Progenitor cell of endocrine pancreas (in vitro differentiated cells): ENCODE measurements around the gene MBNL1. TPM values are rescaled to one million over a fixed set of nuclear protein-coding genes. Genes with fewer than 3 reads are reported as not detected.

ENCODE experiments used
- DNase-seq: peaks from one replicate; pipeline ENCODE4 v3.0.0; 2021; ENCODE audit warnings: low spot score; ENCODE audit not compliant: unreplicated experiment
- H3K27ac Mint-ChIP-seq: 2 replicates; pipeline ENCODE4 v1.8.0; 2021; ENCODE audit warnings: mild to moderate bottlenecking, moderate library complexity, mixed read lengths
- H3K27me3 Mint-ChIP-seq: 2 replicates; pipeline ENCODE4 v1.8.0; 2021; ENCODE audit warnings: mixed read lengths
- H3K36me3 Mint-ChIP-seq: 2 replicates; pipeline ENCODE4 v1.8.0; 2022; ENCODE audit warnings: mixed read lengths; ENCODE audit not compliant: insufficient read depth
- H3K4me1 Mint-ChIP-seq: 2 replicates; pipeline ENCODE4 v1.8.0; 2021; ENCODE audit warnings: low read depth, mixed read lengths
- H3K4me3 Mint-ChIP-seq: 2 replicates; pipeline ENCODE4 v1.8.0; 2021; ENCODE audit warnings: low read depth, mild to moderate bottlenecking, moderate library complexity, mixed read lengths
- H3K9me3 Mint-ChIP-seq: 2 replicates; pipeline ENCODE4 v1.8.0; 2021; ENCODE audit warnings: low read depth, mixed read lengths
- CTCF ChIP-seq: fragments of 200-600 bp; sonication (generic); IDR thresholded peaks from one replicate; pipeline ENCODE4 v1.5.0; 2021; ENCODE audit warnings: antibody characterized with exemption, mild to moderate bottlenecking; ENCODE audit not compliant: unreplicated experiment
- total RNA-seq: library from RNA; stranded (reverse); gene quantifications from 2 replicates; pipeline ENCODE4 v1.2.1, GENCODE V29; 2021

MBNL1 gene
- total RNA-seq, 1 donor from 2014 or later, result 29.4 TPM

GRCh38 chr3:152243721-152244516, 24.8 kb upstream of the MBNL1 start:
- no peaks in the 10 kb centered on the region for H3K4me1 Mint-ChIP-seq
- DNase-seq, result no peak
- TF ChIP-seq CTCF, result no peak
- no peaks in the 10 kb centered on the region for H3K36me3 Mint-ChIP-seq
- no peaks in the 10 kb centered on the region for H3K9me3 Mint-ChIP-seq
- no peak overlapping the region for H3K27ac Mint-ChIP-seq
- H3K4me3 Mint-ChIP-seq, result no peak overlapping the region
- peaks cover 19% of the 10 kb centered on the region for H3K27me3 Mint-ChIP-seq

- Mint-ChIP-seq H3K4me1 (no peaks in the 10 kb centered on the region), H3K27me3 (peaks cover 19% of the 10 kb centered on the region), H3K9me3 (no peaks in the 10 kb centered on the region), H3K4me3 (no peak overlapping the region), H3K27ac (no peak overlapping the region), H3K36me3 (no peaks in the 10 kb centered on the region)
- DNase-seq, result no peak
- no peak for TF ChIP-seq CTCF
These were observed 24.2 kb upstream of the MBNL1 start for GRCh38 chr3:152244517-152244888.

- TF ChIP-seq CTCF, result no peak
- Mint-ChIP-seq H3K4me3 (no peak overlapping the region), H3K36me3 (no peaks in the 10 kb centered on the region), H3K27me3 (peaks cover 16% of the 10 kb centered on the region), H3K4me1 (no peaks in the 10 kb centered on the region), H3K9me3 (no peaks in the 10 kb centered on the region), H3K27ac (no peak overlapping the region)
- DNase-seq, result no peak
These were observed 23.1 kb upstream of the MBNL1 start for GRCh38 chr3:152245498-152246170.

GRCh38 chr3:152251916-152252315, 16.8 kb upstream of the MBNL1 start:
- H3K36me3 Mint-ChIP-seq, result no peaks in the 10 kb centered on the region
- H3K27ac Mint-ChIP-seq, result no peak overlapping the region
- no peak for DNase-seq
- H3K4me1 Mint-ChIP-seq, result no peaks in the 10 kb centered on the region
- no peak for TF ChIP-seq CTCF
- H3K4me3 Mint-ChIP-seq, result no peak overlapping the region
- H3K9me3 Mint-ChIP-seq, result peaks cover 3% of the 10 kb centered on the region
- H3K27me3 Mint-ChIP-seq, result peaks cover 46% of the 10 kb centered on the region

GRCh38 chr3:152252755-152253154, 16.0 kb upstream of the MBNL1 start:
- Mint-ChIP-seq H3K4me1 (peaks cover 4% of the 10 kb centered on the region), H3K27ac (no peak overlapping the region), H3K27me3 (peaks cover 52% of the 10 kb centered on the region), H3K4me3 (no peak overlapping the region), H3K36me3 (no peaks in the 10 kb centered on the region), H3K9me3 (peaks cover 3% of the 10 kb centered on the region)
- no peak for DNase-seq
- TF ChIP-seq CTCF, result no peak
